Vagina (tissue), 2 donors: ENCODE data around the gene NT5C1A.

Experiments
- CTCF ChIP-seq, 3 experiments: fragments of 450-650 bp in 2 of 3; fragments of 200-600 bp in 1 of 3; sonication (generic) in 1 of 3; IDR thresholded peaks; one replicate each; pipeline ENCODE4 v1.5.1; 2017 to 2019; ENCODE audit warnings: antibody characterized with exemption in 3 of 3, mild to moderate bottlenecking in 2 of 3, moderate library complexity in 2 of 3
- POLR2A ChIP-seq, 2 donors: fragments of 450-650 bp; IDR thresholded peaks; one replicate each; pipeline ENCODE4 v1.6.1; 2017; ENCODE audit warnings: antibody characterized with exemption in 2 of 2, mild to moderate bottlenecking in 2 of 2, moderate library complexity in 2 of 2

GRCh38 chr1:39622427-39622826 lies 49.5 kb downstream of the NT5C1A start:
- no peak for TF ChIP-seq CTCF (IDR thresholded peaks at IDR 0.05)
- no peak for TF ChIP-seq POLR2A (IDR thresholded peaks at IDR 0.05)
